HepG2 (cell line): Measurements from ENCODE around the gene EPB41. TPM values are rescaled to one million over a fixed set of nuclear protein-coding genes. Genes with fewer than 3 reads are reported as not detected.

Source experiments
- ARID2 ChIP-seq: sonication (generic); formaldehyde crosslinking; IDR thresholded peaks from 2 replicates; pipeline ENCODE4 v1.8.1; 2022; ENCODE audit warnings: mild to moderate bottlenecking, missing genetic modification reagents, borderline replicate concordance
- ARNT2 ChIP-seq: sonication (generic); formaldehyde crosslinking; IDR thresholded peaks from 2 replicates; pipeline ENCODE4 v1.8.0; 2022; ENCODE audit warnings: mild to moderate bottlenecking, low read depth, missing genetic modification reagents, moderate library complexity
- CCAR2 ChIP-seq: fragments of 200-400 bp; formaldehyde crosslinking; optimal IDR thresholded peaks from 2 replicates; pipeline ENCODE3; 2018; ENCODE audit warnings: low read depth, mild to moderate bottlenecking, low read length, moderate library complexity
- HDAC2 ChIP-seq: sonication (generic); formaldehyde crosslinking; IDR thresholded peaks from 2 replicates; pipeline ENCODE4 v1.4.0; 2020; ENCODE audit warnings: missing genetic modification reagents
- MTF1 ChIP-seq: sonication (generic); formaldehyde crosslinking; IDR thresholded peaks from 2 replicates; pipeline ENCODE4 v1.5.0; 2020; ENCODE audit warnings: missing genetic modification reagents
- PLSCR1 ChIP-seq: sonication (generic); formaldehyde crosslinking; IDR thresholded peaks from 2 replicates; pipeline ENCODE4 v1.5.0; 2020; ENCODE audit warnings: missing genetic modification reagents, mild to moderate bottlenecking, borderline replicate concordance
- REST ChIP-seq, 2 experiments: IDR thresholded peaks; 2 replicates each; pipeline ENCODE4 v1.6.1; 2011 to 2012; ENCODE audit warnings: low read length in 2 of 2, borderline replicate concordance in 1 of 2, low read depth in 1 of 2, mild to moderate bottlenecking in 1 of 2, moderate library complexity in 1 of 2
- RNF2 ChIP-seq: fragments of 450-650 bp; conservative IDR thresholded peaks from 2 replicates; pipeline ENCODE4 v1.6.1; 2016; ENCODE audit warnings: low read depth
- TBX3 ChIP-seq: fragments of 450-650 bp; IDR thresholded peaks from 2 replicates; pipeline ENCODE4 v1.6.1; 2017; ENCODE audit warnings: antibody characterized with exemption, mild to moderate bottlenecking, inconsistent platforms, borderline replicate concordance
- TCF7 ChIP-seq: sonication (generic); IDR thresholded peaks from 2 replicates; pipeline ENCODE4 v1.6.1; 2016; ENCODE audit warnings: antibody characterized with exemption, low read depth
- THAP8 ChIP-seq: sonication (generic); formaldehyde crosslinking; IDR thresholded peaks from 2 replicates; pipeline ENCODE4 v1.5.1; 2020; ENCODE audit warnings: missing genetic modification reagents, mild to moderate bottlenecking, borderline replicate concordance
- XRCC5 ChIP-seq: fragments of 200-400 bp; formaldehyde crosslinking; optimal IDR thresholded peaks from 2 replicates; pipeline ENCODE3; 2017; ENCODE audit warnings: mild to moderate bottlenecking, low read length
- ZBTB1 ChIP-seq: sonication (generic); formaldehyde crosslinking; IDR thresholded peaks from 2 replicates; pipeline ENCODE4 v1.4.0; 2020; ENCODE audit warnings: missing genetic modification reagents, borderline replicate concordance
- ZFP91 ChIP-seq: sonication (generic); formaldehyde crosslinking; IDR thresholded peaks from 2 replicates; pipeline ENCODE4 v1.9.0; 2022; ENCODE audit warnings: missing genetic modification reagents, mild to moderate bottlenecking, borderline replicate concordance
- ZNF383 ChIP-seq: sonication (generic); formaldehyde crosslinking; IDR thresholded peaks from 2 replicates; pipeline ENCODE4 v1.4.0; 2020; ENCODE audit warnings: missing genetic modification reagents, mild to moderate bottlenecking, borderline replicate concordance
- ZNF441 ChIP-seq: sonication (generic); formaldehyde crosslinking; IDR thresholded peaks from 2 replicates; pipeline ENCODE4 v1.7.0; 2021; ENCODE audit warnings: missing genetic modification reagents, borderline replicate concordance
- ZNF569 ChIP-seq: sonication (generic); formaldehyde crosslinking; IDR thresholded peaks from 2 replicates; pipeline ENCODE4 v1.5.0; 2020; ENCODE audit warnings: mild to moderate bottlenecking, missing genetic modification reagents, moderate library complexity, borderline replicate concordance
- ZNF615 ChIP-seq: sonication (generic); formaldehyde crosslinking; IDR thresholded peaks from 2 replicates; pipeline ENCODE4 v1.5.0; 2020; ENCODE audit warnings: mild to moderate bottlenecking, missing genetic modification reagents, borderline replicate concordance
- ZNF670 ChIP-seq: sonication (generic); formaldehyde crosslinking; IDR thresholded peaks from 2 replicates; pipeline ENCODE4 v1.8.0; 2022; ENCODE audit warnings: mild to moderate bottlenecking, missing genetic modification reagents, borderline replicate concordance
- ZNF691 ChIP-seq: sonication (generic); formaldehyde crosslinking; IDR thresholded peaks from 2 replicates; pipeline ENCODE4 v1.4.0; 2020; ENCODE audit warnings: missing genetic modification reagents, low read depth, mild to moderate bottlenecking, borderline replicate concordance
- polyA plus RNA-seq, 8 experiments: library from polyadenylated mRNA; depleted of rRNA in 3 of 8; stranded (reverse) in 7 of 8; unstranded in 1 of 8; fragments of >200 nt; fragmentation: Illumina TruSeq in 4 of 8; extraction: Trizol in 4 of 8; gene quantifications; 2 replicates each; pipeline versions ENCODE4 v1.2.1 to v1.2.3, GENCODE V29; 2011 to 2016; ENCODE audit warnings: low read depth in 4 of 8, missing spikeins in 1 of 8, mixed read lengths in 1 of 8; ENCODE audit not compliant: insufficient read depth in 1 of 8
- total RNA-seq, 5 experiments: library from RNA; depleted of rRNA; stranded (reverse); fragments of >200 nt; fragmentation: Illumina TruSeq; extraction: Trizol; gene quantifications; 2 replicates each; pipeline ENCODE4 v1.2.3, GENCODE V29; 2016; ENCODE audit warnings: low read depth in 1 of 5

The EPB41 gene
- total and polyA plus RNA-seq, 2 of the 13 experiments (the other 11 are each of a cell fraction or from before 2014, with no cell fraction given) = 34.5 to 46.7 TPM

GRCh38 chr1:28886731-28887418 is 27.5 kb upstream of the EPB41 start (continued):
- TF ChIP-seq ZNF383 (no peak), CCAR2 (no peak), PLSCR1 (no peak), XRCC5 (no peak), ZNF569 (CRISPR knock-in tag) (no peak), ARID2 (no peak), ZNF691 (CRISPR knock-in tag) (no peak), REST (IDR thresholded peaks at IDR 0.05; ENCODE audit: borderline replicate concordance in 1 of 2, low read depth in 1 of 2, low read length in 2 of 2) (no peak), HDAC2 (CRISPR knock-in tag) (no peak), ZBTB1 (no peak), TBX3 (0 out of 2 replicates have a peak, but pooled peaks have one; percentile 16), THAP8 (CRISPR knock-in tag) (peak; percentile 51; the same call in 1 of the 2 replicates), MTF1 (no peak), RNF2 (no peak), TCF7 (no peak), ARNT2 (no peak), ZFP91 (CRISPR knock-in tag) (peak; percentile 99), ZNF441 (CRISPR knock-in tag) (no peak), ZNF670 (no peak), ZNF615 (CRISPR knock-in tag) (no peak)
